Measurements from ENCODE around the gene ID2. TPM values are rescaled to one million over a fixed set of nuclear protein-coding genes. Genes with fewer than 3 reads are reported as not detected.

The ID2 gene
- total and polyA plus RNA-seq, 2 of the 13 experiments (the other 11 are each of a cell fraction or from before 2014, with no cell fraction given) = 214 to 719 TPM

DNA sequence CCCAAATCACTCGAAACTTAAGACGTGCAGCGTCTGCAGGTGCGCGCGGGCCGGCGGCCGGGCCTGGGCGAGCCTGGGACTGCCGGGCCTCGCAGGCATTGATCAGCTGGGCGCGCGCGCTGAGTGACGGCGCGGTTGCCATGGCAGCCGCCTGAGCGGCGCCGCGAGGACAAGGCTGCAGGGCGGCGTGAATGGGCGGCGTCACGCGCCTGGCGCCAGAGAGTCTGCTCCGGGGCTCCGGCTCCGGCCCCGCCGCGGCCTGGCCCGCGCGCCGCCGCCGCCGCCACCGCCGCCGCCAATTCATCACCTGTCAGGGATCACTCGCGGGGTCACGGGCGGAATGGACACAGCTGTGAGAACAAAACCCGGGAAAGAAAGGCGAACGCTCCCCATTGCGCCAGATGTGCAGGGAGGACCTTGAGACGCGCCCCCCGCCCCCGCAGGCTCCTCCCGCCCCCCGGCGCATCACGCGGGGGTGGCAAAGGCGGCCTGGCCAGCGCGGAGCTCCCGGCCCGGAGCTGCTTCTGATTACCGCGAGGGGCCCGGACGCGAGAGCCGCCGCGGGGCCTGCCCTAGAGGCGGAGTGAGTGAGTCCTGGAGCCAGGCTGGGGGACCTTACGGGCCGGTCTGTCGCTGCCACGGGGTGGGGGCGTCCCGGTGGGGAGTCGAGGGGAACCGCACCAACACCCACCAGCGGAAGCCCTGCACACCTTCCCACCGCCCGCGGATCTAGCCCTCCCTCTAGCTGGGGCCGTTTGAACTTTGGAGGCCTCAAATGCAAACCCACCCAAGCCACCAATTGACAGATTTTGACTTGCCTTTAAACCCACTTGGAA lies 2.9 kb upstream of the ID2 start (continued):
- TF ChIP-seq, protein P1, sequence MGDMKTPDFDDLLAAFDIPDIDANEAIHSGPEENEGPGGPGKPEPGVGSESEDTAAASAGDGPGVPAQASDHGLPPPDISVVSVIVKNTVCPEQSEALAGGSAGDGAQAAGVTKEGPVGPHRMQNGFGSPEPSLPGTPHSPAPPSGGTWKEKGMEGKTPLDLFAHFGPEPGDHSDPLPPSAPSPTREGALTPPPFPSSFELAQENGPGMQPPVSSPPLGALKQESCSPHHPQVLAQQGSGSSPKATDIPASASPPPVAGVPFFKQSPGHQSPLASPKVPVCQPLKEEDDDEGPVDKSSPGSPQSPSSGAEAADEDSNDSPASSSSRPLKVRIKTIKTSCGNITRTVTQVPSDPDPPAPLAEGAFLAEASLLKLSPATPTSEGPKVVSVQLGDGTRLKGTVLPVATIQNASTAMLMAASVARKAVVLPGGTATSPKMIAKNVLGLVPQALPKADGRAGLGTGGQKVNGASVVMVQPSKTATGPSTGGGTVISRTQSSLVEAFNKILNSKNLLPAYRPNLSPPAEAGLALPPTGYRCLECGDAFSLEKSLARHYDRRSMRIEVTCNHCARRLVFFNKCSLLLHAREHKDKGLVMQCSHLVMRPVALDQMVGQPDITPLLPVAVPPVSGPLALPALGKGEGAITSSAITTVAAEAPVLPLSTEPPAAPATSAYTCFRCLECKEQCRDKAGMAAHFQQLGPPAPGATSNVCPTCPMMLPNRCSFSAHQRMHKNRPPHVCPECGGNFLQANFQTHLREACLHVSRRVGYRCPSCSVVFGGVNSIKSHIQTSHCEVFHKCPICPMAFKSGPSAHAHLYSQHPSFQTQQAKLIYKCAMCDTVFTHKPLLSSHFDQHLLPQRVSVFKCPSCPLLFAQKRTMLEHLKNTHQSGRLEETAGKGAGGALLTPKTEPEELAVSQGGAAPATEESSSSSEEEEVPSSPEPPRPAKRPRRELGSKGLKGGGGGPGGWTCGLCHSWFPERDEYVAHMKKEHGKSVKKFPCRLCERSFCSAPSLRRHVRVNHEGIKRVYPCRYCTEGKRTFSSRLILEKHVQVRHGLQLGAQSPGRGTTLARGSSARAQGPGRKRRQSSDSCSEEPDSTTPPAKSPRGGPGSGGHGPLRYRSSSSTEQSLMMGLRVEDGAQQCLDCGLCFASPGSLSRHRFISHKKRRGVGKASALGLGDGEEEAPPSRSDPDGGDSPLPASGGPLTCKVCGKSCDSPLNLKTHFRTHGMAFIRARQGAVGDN (CRISPR knock-in tag; IDR thresholded peaks at IDR 0.05) = peak; percentile 87
- TF ChIP-seq ATF7-NPFF (CRISPR knock-in tag; IDR thresholded peaks at IDR 0.05; ENCODE audit: low read depth) (no peak), ZNF564 (CRISPR knock-in tag; IDR thresholded peaks at IDR 0.05) (no peak), KDM3A (CRISPR knock-in tag; IDR thresholded peaks at IDR 0.05; ENCODE audit: low read depth) (peak; percentile 7; the same call in 1 of the 2 replicates), ESRRA (CRISPR knock-in tag; IDR thresholded peaks at IDR 0.05; ENCODE audit: low read depth) (no peak), FIP1L1 (IDR thresholded peaks at IDR 0.05; ENCODE audit: borderline replicate concordance, insufficient read depth, low read depth, low read length) (no peak), HOXA9 (CRISPR knock-in tag; IDR thresholded peaks at IDR 0.05; ENCODE audit: borderline replicate concordance) (0 out of 2 replicates have a peak, but pooled peaks have one; percentile 24), ZNF329 (CRISPR knock-in tag; IDR thresholded peaks at IDR 0.05; ENCODE audit: low read depth) (0 out of 2 replicates have a peak, but pooled peaks have one; percentile 70), MEIS2 (CRISPR knock-in tag; IDR thresholded peaks at IDR 0.05) (peak; percentile 97), ZNF747 (CRISPR knock-in tag; IDR thresholded peaks at IDR 0.05; ENCODE audit: borderline replicate concordance) (peak; percentile 10; the same call in 1 of the 2 replicates), ZNF44 (CRISPR knock-in tag; IDR thresholded peaks at IDR 0.05) (no peak), THYN1 (CRISPR knock-in tag; IDR thresholded peaks at IDR 0.05; ENCODE audit: borderline replicate concordance, low read depth) (0 out of 2 replicates have a peak, but pooled peaks have one; percentile 38), ZNF790 (CRISPR knock-in tag; IDR thresholded peaks at IDR 0.05; ENCODE audit: borderline replicate concordance) (0 out of 2 replicates have a peak, but pooled peaks have one; percentile 34), YY1 (IDR thresholded peaks at IDR 0.05; ENCODE audit: insufficient read depth, insufficient replicate concordance, low read depth, low read length) (peak; percentile 80)
- TF ChIP-seq, protein P2, sequence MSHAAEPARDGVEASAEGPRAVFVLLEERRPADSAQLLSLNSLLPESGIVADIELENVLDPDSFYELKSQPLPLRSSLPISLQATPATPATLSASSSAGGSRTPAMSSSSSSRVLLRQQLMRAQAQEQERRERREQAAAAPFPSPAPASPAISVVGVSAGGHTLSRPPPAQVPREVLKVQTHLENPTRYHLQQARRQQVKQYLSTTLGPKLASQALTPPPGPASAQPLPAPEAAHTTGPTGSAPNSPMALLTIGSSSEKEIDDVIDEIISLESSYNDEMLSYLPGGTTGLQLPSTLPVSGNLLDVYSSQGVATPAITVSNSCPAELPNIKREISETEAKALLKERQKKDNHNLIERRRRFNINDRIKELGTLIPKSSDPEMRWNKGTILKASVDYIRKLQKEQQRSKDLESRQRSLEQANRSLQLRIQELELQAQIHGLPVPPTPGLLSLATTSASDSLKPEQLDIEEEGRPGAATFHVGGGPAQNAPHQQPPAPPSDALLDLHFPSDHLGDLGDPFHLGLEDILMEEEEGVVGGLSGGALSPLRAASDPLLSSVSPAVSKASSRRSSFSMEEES (CRISPR knock-in tag; IDR thresholded peaks at IDR 0.05) = peak; percentile 35; the same call in 1 of the 2 replicates
- TF ChIP-seq, protein P3, sequence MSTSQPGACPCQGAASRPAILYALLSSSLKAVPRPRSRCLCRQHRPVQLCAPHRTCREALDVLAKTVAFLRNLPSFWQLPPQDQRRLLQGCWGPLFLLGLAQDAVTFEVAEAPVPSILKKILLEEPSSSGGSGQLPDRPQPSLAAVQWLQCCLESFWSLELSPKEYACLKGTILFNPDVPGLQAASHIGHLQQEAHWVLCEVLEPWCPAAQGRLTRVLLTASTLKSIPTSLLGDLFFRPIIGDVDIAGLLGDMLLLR (CRISPR knock-in tag; IDR thresholded peaks at IDR 0.05) = 0 out of 2 replicates have a peak, but pooled peaks have one; percentile 11
- TF ChIP-seq, protein P4, sequence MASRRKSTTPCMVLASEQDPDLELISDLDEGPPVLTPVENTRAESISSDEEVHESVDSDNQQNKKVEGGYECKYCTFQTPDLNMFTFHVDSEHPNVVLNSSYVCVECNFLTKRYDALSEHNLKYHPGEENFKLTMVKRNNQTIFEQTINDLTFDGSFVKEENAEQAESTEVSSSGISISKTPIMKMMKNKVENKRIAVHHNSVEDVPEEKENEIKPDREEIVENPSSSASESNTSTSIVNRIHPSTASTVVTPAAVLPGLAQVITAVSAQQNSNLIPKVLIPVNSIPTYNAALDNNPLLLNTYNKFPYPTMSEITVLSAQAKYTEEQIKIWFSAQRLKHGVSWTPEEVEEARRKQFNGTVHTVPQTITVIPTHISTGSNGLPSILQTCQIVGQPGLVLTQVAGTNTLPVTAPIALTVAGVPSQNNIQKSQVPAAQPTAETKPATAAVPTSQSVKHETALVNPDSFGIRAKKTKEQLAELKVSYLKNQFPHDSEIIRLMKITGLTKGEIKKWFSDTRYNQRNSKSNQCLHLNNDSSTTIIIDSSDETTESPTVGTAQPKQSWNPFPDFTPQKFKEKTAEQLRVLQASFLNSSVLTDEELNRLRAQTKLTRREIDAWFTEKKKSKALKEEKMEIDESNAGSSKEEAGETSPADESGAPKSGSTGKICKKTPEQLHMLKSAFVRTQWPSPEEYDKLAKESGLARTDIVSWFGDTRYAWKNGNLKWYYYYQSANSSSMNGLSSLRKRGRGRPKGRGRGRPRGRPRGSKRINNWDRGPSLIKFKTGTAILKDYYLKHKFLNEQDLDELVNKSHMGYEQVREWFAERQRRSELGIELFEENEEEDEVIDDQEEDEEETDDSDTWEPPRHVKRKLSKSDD (CRISPR knock-in tag; IDR thresholded peaks at IDR 0.05; ENCODE audit: low read depth) = peak; percentile 57; the same call in 1 of the 2 replicates

Data from HepG2 (cell line).